Tibial nerve (tissue), 4 donors: ENCODE measurements around the gene C17orf67. TPM values are rescaled to one million over a fixed set of nuclear protein-coding genes. Genes with fewer than 3 reads are reported as not detected.
A peak's percentile ranks its signal among the peaks of the same experiment; 100 is the strongest.

Source experiments
- DNase-seq, 2 donors: peaks; one replicate each; pipeline ENCODE4 v3.0.0-alpha.2; 2019; ENCODE audit warnings: low spot score in 2 of 2
- H3K27ac ChIP-seq, 4 donors: fragments of 200-600 bp; sonication (generic) in 3 of 4; one replicate each; pipeline ENCODE4 v1.5.1; 2017 to 2019; ENCODE audit warnings: mild to moderate bottlenecking in 1 of 4
- H3K27me3 ChIP-seq, 2 donors: fragments of 200-600 bp; sonication (generic) in 1 of 2; one replicate each; pipeline versions ENCODE4 v1.5.1 to v1.6.0; 2017 to 2019
- H3K36me3 ChIP-seq, 3 donors: fragments of 200-600 bp; sonication (generic); one replicate each; pipeline ENCODE4 v1.5.1; 2018 to 2019
- H3K4me1 ChIP-seq, 4 donors: fragments of 200-600 bp; sonication (generic) in 3 of 4; one replicate each; pipeline ENCODE4 v1.5.1; 2017 to 2019
- H3K4me3 ChIP-seq, 4 donors: fragments of 200-600 bp; sonication (generic) in 3 of 4; one replicate each; pipeline ENCODE4 v1.5.1; 2017 to 2019; ENCODE audit warnings: mild to moderate bottlenecking in 1 of 4, moderate library complexity in 1 of 4
- H3K9me3 ChIP-seq, 4 donors: fragments of 200-600 bp; sonication (generic) in 3 of 4; one replicate each; pipeline ENCODE4 v1.5.1; 2017 to 2019
- CTCF ChIP-seq, 5 experiments: fragments of 200-600 bp in 3 of 5; fragments of 450-650 bp in 2 of 5; sonication (generic) in 3 of 5; IDR thresholded peaks; one replicate each; pipeline ENCODE4 v1.5.1; 2016 to 2019; ENCODE audit warnings: antibody characterized with exemption in 5 of 5, mild to moderate bottlenecking in 3 of 5, moderate library complexity in 2 of 5
- EP300 ChIP-seq, 2 donors: sonication (generic); formaldehyde crosslinking; IDR thresholded peaks; one replicate each; pipeline ENCODE4 v1.6.1; 2017; ENCODE audit warnings: antibody characterized with exemption in 2 of 2, mild to moderate bottlenecking in 1 of 2
- POLR2A ChIP-seq, 2 donors: fragments of 450-650 bp; IDR thresholded peaks; one replicate each; pipeline ENCODE4 v1.6.1; 2017; ENCODE audit warnings: antibody characterized with exemption in 2 of 2, mild to moderate bottlenecking in 2 of 2, moderate library complexity in 2 of 2
- WGBS, 2 donors: methylation state at CpG; one replicate each; pipeline ENCODE4 v1.1.5; 2018; 5-methylcytosine and 5-hydroxymethylcytosine counted together
- total RNA-seq, 4 donors: library from RNA; depleted of rRNA; stranded (reverse); fragments of >200 nt; gene quantifications; one replicate each; pipeline ENCODE4 v1.1.0, GENCODE V29; 2016

The C17orf67 gene
- total RNA-seq, 4 donors from 2014 or later = 2.4 to 4.5 (median 3.1) TPM

- H3K27ac ChIP-seq = peak overlapping the region in 1 of 4 donors; percentile 66
- H3K9me3 ChIP-seq = no peaks in the 10 kb centered on the region
- H3K4me1 ChIP-seq = peaks cover 0 to 17% (median 5%) of the 10 kb centered on the region in 4 donors
- peaks cover 0 to 20% of the 10 kb centered on the region in 2 donors for H3K27me3 ChIP-seq
- peak overlapping the region; percentile 4 to 44 (median 28) for H3K4me3 ChIP-seq
- 1 to 2% methylated on average over 48 of the region's 48 CpGs for WGBS, 2 donors
- peak; percentile 52 to 55 for DNase-seq
- H3K36me3 ChIP-seq = no peaks in the 10 kb centered on the region
- TF ChIP-seq POLR2A (IDR thresholded peaks at IDR 0.05) = no peak
- TF ChIP-seq CTCF (IDR thresholded peaks at IDR 0.05) = peak; percentile 91 to 99 (median 97)
- peak in 1 of 2 donors; percentile 61 for TF ChIP-seq EP300 (IDR thresholded peaks at IDR 0.05)
Measured at GRCh38 chr17:56779898-56780777, 53.6 kb downstream of the C17orf67 start.

GRCh38 chr17:56779322-56779721 lies 54.4 kb downstream of the C17orf67 start:
- DNase-seq = no peak
- no peak overlapping the region for H3K27ac ChIP-seq
- peaks cover 0 to 17% (median 5%) of the 10 kb centered on the region in 4 donors for H3K4me1 ChIP-seq
- H3K27me3 ChIP-seq = peaks cover 0 to 20% of the 10 kb centered on the region in 2 donors
- no peak overlapping the region for H3K4me3 ChIP-seq
- 60 to 62% methylated on average over 4 of the region's 4 CpGs for WGBS, 2 donors
- H3K36me3 ChIP-seq = no peaks in the 10 kb centered on the region
- TF ChIP-seq CTCF (IDR thresholded peaks at IDR 0.05) = no peak
- TF ChIP-seq EP300 (IDR thresholded peaks at IDR 0.05) = no peak
- no peak for TF ChIP-seq POLR2A (IDR thresholded peaks at IDR 0.05)
- H3K9me3 ChIP-seq = no peaks in the 10 kb centered on the region

- peaks cover 0 to 17% (median 5%) of the 10 kb centered on the region in 4 donors for H3K4me1 ChIP-seq
- DNase-seq = no peak
- no peak overlapping the region for H3K27ac ChIP-seq
- no peak for TF ChIP-seq EP300 (IDR thresholded peaks at IDR 0.05)
- no peak for TF ChIP-seq CTCF (IDR thresholded peaks at IDR 0.05)
- H3K36me3 ChIP-seq = no peaks in the 10 kb centered on the region
- 90 to 92% methylated on average over 9 of the region's 9 CpGs for WGBS, 2 donors
- H3K4me3 ChIP-seq = no peak overlapping the region
- H3K27me3 ChIP-seq = peaks cover 0 to 20% of the 10 kb centered on the region in 2 donors
- H3K9me3 ChIP-seq = no peaks in the 10 kb centered on the region
Measured at GRCh38 chr17:56778898-56779297, 54.8 kb downstream of the C17orf67 start.

GRCh38 chr17:56777859-56778258 lies 55.9 kb downstream of the C17orf67 start:
- no peak for DNase-seq
- WGBS, 2 donors = 84 to 85% methylated on average over 7 of the region's 7 CpGs
- Histone ChIP-seq H3K9me3 (no peaks in the 10 kb centered on the region), H3K27me3 (peaks cover 0 to 20% of the 10 kb centered on the region in 2 donors), H3K36me3 (no peaks in the 10 kb centered on the region), H3K27ac (no peak overlapping the region), H3K4me3 (no peak overlapping the region), H3K4me1 (peaks cover 0 to 17% (median 5%) of the 10 kb centered on the region in 4 donors)
- TF ChIP-seq CTCF (IDR thresholded peaks at IDR 0.05) = no peak
- no peak for TF ChIP-seq POLR2A (IDR thresholded peaks at IDR 0.05)
- TF ChIP-seq EP300 (IDR thresholded peaks at IDR 0.05) = no peak

- Histone ChIP-seq H3K4me3 (no peak overlapping the region), H3K27me3 (peaks cover 0 to 14% of the 10 kb centered on the region in 2 donors), H3K36me3 (no peaks in the 10 kb centered on the region), H3K4me1 (peaks cover 0 to 6% (median under 1%) of the 10 kb centered on the region in 4 donors), H3K9me3 (no peaks in the 10 kb centered on the region), H3K27ac (no peak overlapping the region)
- TF ChIP-seq CTCF (IDR thresholded peaks at IDR 0.05) (no peak), EP300 (IDR thresholded peaks at IDR 0.05) (no peak)
- DNase-seq = no peak
- WGBS, 2 donors = 76 to 79% methylated on average over 2 of the region's 2 CpGs
Measured at GRCh38 chr17:56774650-56775049, 59.1 kb downstream of the C17orf67 start.
